GM12878 (cell line): ENCODE results near the gene IDH3A.

Experiments
- CHD4 ChIP-seq: fragments of 200-600 bp; sonication (generic); IDR thresholded peaks from 2 replicates; pipeline ENCODE4 v1.6.1; 2016; ENCODE audit warnings: mild to moderate bottlenecking
- PKNOX1 ChIP-seq: fragments of 450-650 bp; IDR thresholded peaks from 2 replicates; pipeline ENCODE4 v1.6.1; 2016; ENCODE audit warnings: mild to moderate bottlenecking

- TF ChIP-seq CHD4 (no peak), PKNOX1 (no peak)
Measured at GRCh38 chr15:78100886-78101285, 48.3 kb upstream of the IDH3A start.
